AG20443 (cell line): ENCODE results near the gene TMEM63A.

Source experiments
- DNase-seq: peaks from one replicate; pipeline ENCODE4 v3.0.0; 2012; ENCODE audit warnings: low spot score, mixed read lengths

The TMEM63A gene

DNA sequence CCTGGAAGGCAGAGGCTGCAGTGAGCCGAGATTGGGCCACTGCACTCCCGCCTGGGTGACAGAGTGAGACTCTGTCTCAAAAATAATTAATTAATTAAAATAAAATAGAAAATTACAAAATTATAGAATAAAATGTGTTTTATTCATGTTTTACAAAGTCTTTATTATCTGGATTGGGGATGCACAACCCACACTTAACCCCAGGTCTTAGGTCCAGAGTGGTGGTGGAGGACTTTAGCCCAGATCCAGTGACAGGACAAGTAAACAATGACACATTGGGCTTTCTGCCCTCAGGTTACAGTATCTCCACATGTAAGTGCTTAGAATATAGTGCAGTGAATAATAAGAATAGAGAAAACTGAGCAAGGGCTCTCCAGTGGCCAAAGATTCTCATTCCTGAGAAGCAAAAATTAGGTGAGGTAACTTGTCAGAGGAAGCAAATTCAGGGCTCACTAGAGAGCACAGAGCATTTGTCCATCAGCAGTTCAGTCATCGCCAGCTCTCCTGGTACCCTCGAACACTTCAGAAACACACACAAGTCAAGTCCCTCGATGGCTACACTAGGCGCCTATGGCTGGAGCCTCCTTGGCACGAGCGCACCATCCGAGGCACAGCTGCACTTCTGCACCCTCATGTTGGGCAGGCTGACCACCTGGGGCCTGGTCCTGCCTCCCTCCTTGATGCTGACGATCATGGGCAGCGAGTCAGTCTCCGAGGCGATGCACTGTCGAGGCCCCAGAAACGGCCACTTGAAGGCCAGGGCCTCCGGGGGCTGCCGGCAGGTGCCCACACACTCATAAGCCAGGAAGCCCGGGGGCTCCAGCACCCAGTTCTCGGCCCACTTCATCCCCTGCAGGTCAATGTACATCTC, 4.2 kb upstream of the TMEM63A start:
- no peak for DNase-seq

GRCh38 chr1:225885336-225885735, 3.2 kb upstream of the TMEM63A start:
- DNase-seq, result no peak

DNA sequence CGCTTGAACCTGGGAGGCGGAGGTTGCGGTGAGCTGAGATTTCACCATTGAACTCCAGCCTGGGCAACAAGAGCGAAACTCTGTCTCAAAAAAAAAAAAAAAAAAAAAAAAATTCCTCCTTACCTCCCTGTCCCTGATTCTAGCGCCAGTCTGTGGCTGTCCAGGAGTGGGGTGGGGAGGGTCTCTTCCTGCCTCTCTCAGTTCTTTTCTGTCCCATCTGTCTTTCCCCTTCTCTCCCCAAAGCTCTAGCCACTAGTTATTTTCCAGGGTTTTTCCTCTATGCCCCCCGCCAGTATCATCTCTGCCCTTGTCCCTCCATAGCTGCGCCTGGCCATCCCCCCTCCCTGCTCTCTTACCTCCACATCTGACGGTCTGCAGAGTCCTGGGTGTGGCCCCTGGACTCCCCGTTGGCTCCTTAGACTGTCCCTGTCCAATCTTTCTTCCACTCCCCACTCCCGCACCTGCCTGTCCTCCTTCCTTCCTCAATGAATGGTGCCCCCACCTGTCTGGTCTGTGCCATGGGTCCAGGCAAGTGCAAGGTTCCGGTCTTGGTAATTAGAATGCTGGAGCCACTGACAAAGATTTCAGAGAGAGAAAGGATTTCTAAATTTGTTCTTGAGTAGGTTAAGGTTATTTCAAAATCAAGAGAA, 1.6 kb upstream of the TMEM63A start:
- DNase-seq, result no peak

- DNase-seq, result peak; percentile 84
Measured at GRCh38 chr1:225882694-225883615, 775 bp upstream of the TMEM63A start.

GRCh38 chr1:225881081-225881958, 860 bp downstream of the TMEM63A start:
- DNase-seq, result peak; percentile 69

- no peak for DNase-seq
Measured at GRCh38 chr1:225880636-225881035, 1.5 kb downstream of the TMEM63A start.

DNA sequence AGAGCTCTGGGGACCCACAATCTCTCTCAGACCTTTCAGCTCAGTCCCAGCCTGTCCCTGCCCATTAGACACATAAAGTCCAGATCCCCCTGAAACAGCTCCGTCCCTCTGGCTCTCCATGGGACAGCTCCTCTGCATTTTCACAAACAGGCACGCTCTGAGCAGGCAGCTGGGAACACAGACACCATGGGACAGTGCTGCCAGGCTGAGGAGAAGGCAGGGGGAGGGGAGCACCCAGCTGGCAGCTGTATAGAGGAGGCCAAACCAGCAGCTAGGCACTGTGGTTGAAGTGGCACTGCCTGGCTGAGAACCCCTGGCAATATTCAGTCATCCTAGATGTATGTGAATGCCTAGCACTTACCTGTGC, 2.0 kb downstream of the TMEM63A start:
- no peak for DNase-seq

- no peak for DNase-seq
Measured at GRCh38 chr1:225879521-225880221, 2.5 kb downstream of the TMEM63A start.

GRCh38 chr1:225878282-225878681, 3.9 kb downstream of the TMEM63A start:
- no peak for DNase-seq

DNA sequence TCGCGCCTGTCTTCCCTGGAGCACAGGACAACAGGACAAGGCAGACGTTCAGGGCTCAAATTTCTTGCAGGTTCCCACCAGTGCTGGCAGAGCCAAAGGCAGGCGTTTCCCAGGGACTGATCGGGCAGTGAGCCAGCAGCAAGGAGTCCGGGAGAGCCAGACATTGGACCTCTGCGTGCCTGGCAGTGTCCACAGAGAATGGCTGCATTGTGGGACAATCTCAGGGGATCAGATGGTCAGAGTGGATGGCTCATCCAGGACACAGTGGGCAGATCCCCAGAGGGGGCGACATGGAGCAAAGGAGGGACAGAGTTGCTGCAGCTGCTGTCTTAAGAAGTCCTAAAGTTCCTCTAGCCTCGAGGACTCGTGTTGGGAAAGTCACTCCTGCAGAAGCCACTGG, 4.6 kb downstream of the TMEM63A start:
- DNase-seq, result peak; percentile 74

DNA sequence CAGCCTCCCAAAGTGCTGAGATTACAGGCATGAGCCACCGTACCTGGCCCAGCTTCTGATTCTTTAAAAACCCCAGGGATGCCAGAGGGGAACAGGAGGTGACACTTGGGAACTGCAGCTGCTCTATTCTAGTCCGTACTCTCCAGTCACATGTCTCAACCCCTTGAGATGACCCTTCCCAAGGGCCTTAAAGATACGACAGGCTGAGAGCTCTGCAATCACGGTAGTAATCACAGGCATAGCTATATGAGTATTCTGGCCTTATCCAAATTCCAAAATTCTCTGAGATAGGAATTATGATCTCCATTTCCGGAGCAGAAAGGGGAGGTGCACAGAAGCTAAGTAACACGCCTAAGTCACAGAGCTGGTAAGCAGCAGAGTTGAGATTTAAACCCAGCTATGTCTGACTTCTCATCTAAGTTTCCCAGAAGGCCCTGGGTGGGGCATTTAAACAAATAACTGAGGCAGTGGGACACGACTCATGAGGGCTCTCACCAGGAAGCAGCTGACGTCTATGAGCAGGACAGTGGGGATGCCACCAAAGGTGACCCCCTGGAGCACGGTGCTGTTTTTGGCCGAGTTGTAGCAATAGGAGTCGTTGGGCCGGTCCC, 5.2 kb downstream of the TMEM63A start:
- DNase-seq, result no peak

- no peak for DNase-seq
Measured at GRCh38 chr1:225875044-225875815, 7.0 kb downstream of the TMEM63A start.

DNA sequence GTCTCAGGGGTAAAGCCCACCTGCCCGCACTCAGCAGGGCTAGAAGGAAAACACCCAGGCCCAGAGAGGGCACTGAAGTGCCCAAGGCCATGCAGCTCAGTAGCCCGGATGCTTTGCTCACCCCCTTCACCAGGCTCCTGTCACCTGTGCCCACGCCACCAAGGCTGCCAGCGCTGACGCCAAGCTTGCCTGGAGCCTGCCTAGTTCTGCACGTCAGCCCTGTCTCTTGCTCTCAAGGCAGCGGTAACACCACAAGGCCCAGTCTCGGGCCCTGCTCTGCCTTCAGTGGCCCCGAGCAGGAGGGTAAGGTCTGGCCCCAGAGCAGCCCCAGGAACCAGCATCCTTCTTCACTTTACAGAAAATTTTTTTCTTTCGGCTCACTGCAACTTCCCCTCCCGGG, 7.7 kb downstream of the TMEM63A start:
- no peak for DNase-seq

DNA sequence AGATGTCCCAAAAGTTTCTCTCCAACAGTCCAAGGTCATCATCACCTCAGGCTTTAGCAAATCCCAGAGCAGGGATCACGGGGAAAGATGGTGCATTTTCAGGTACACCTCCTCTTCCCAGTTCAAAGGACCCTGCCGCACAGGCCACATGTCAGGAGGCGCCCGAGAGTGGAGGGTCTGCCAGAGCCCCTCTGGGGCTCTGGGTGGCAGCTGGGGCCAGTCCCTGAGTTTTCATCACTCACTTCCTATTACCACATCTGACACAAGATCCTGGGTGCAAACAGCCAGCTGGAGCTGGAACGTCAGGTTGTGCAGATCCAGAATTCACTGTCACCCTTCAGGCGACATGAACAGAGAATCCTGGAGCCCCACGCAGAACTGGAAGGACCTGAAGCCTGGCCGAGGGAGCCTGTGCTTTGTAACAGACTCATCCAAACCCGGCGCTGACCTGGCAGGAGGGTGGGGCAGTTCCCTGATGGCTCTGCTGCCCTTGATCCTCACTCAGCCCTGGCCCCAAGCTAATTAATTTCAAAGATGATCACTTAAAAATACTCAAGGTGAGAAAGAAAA, 8.8 kb downstream of the TMEM63A start:
- DNase-seq, result no peak

DNA sequence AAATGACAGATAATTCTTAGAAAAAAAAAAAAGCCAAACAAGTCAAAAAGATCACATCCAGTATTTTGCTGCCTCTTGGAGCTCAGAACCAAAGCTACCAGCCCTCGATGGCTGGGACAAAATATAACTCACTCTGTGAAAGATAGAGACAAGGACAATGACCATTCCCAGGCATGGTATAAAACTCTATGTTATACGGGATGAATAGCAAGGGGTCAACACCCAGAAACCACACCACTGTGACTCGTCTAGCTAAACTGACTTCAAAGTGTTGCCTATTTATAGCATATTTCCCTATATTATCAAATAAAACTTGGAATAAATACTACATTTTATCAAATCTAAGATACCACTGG, 10.1 kb downstream of the TMEM63A start:
- DNase-seq, result no peak

- no peak for DNase-seq
Measured at GRCh38 chr1:225871359-225872074, 10.7 kb downstream of the TMEM63A start.

DNA sequence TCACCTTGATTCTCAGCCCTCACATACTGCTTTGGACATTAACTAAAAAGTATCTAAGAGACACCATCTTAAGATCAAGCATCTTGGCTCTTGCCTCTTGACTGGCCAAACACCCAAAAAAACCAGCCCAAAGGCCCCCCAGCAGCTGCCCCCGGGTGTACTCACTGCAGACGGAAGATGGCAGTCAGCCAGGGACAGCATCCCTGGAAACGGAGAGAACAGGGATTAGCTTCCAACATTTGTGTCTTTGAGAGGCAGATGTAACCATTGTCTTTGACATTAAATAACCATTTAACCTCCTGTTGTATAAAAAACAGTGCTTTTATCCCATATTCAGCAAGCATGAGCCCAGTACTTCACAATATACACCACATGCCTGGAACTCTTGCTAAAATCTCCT, 11.3 kb downstream of the TMEM63A start:
- DNase-seq, result no peak

GRCh38 chr1:225868631-225869330, 13.4 kb downstream of the TMEM63A start:
- DNase-seq, result no peak
